Measurements from ENCODE around the gene PHLDB1.

DNA sequence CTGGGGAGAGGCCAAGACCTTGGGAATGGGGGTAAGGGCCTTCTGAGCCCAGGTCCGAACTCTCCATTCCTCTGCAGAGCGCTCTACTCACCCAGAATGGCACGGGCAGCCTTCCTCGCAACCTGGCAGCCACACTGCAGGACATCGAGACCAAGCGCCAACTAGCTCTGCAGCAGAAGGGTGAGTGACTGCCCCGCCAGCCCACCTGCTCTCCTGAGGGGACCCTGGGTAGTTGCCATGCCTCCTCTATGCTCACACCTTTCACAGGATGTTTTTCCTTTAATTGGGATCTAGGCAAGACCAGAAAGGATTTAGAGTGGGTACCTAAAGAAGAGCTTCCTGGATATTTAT, 36.6 kb downstream of the PHLDB1 start:
- TF ChIP-seq BHLHE40 (IDR thresholded peaks at IDR 0.05; ENCODE audit: low read depth, low read length) = no peak
- TF ChIP-seq SREBF2 (IDR thresholded peaks at IDR 0.05) = no peak
- no peak for TF ChIP-seq NR3C1 (IDR thresholded peaks at IDR 0.05)
- no peak for TF ChIP-seq JUN (IDR thresholded peaks at IDR 0.05)
- no peak for TF ChIP-seq RAD21 (conservative IDR thresholded peaks at IDR 0.05 in 1 of 2, IDR thresholded peaks at IDR 0.05 in 1 of 2)
- TF ChIP-seq, protein P1, sequence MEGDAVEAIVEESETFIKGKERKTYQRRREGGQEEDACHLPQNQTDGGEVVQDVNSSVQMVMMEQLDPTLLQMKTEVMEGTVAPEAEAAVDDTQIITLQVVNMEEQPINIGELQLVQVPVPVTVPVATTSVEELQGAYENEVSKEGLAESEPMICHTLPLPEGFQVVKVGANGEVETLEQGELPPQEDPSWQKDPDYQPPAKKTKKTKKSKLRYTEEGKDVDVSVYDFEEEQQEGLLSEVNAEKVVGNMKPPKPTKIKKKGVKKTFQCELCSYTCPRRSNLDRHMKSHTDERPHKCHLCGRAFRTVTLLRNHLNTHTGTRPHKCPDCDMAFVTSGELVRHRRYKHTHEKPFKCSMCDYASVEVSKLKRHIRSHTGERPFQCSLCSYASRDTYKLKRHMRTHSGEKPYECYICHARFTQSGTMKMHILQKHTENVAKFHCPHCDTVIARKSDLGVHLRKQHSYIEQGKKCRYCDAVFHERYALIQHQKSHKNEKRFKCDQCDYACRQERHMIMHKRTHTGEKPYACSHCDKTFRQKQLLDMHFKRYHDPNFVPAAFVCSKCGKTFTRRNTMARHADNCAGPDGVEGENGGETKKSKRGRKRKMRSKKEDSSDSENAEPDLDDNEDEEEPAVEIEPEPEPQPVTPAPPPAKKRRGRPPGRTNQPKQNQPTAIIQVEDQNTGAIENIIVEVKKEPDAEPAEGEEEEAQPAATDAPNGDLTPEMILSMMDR (IDR thresholded peaks at IDR 0.05) = no peak
- no peak for TF ChIP-seq POLR2A (IDR thresholded peaks at IDR 0.05; ENCODE audit: low read length)
